ENCODE results near the gene RBFOX2.
"Not testable (repeated sequence)": the region's sequence is repeated elsewhere in the genome, so short reads cannot be mapped to it uniquely, and the experiment has no call there.

The RBFOX2 gene

GRCh38 chr22:35736166-35736565 lies 292.5 kb downstream of the RBFOX2 start:
- DNase-seq (ENCODE audit: low spot score) = no peak

DNA sequence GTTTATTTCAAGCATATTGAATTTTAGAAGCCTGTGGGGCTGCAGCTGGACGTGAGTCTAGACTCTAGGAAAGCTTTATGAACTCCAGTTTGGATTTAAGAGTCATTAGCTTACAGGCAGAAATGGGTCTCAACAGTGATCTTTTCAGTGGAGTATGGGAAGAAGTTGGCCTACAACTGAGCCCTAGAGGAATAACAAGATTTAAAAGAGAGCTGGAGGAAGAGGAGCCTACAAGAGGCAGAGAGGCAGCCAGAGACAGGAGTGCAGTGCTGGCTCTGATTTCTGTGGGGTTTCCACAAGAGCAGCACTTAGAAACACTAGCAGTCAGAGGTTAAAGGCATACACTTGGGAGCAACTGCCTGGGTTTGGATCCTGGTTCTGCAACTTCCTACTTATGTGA lies 293.1 kb downstream of the RBFOX2 start:
- no peak for DNase-seq (ENCODE audit: low spot score)

DNA sequence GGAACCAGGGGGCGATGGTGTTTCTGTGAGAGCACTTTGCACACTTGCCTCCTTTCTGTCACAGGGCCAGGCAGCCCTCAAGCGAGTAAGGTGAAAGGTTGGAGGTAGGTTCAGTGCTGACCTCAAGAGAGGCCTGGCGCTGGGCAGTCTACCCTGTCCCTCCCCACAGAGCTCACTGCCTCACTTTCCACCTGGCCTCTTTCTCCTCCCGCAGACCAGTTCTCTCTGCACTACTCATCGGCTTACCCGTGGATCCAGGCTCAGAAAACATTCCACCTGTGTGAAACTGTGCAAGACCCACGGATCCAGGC lies 294.2 kb downstream of the RBFOX2 start:
- no peak for DNase-seq (ENCODE audit: low spot score)

GRCh38 chr22:35733791-35734516 lies 294.7 kb downstream of the RBFOX2 start:
- no peak for DNase-seq (ENCODE audit: low spot score)

DNA sequence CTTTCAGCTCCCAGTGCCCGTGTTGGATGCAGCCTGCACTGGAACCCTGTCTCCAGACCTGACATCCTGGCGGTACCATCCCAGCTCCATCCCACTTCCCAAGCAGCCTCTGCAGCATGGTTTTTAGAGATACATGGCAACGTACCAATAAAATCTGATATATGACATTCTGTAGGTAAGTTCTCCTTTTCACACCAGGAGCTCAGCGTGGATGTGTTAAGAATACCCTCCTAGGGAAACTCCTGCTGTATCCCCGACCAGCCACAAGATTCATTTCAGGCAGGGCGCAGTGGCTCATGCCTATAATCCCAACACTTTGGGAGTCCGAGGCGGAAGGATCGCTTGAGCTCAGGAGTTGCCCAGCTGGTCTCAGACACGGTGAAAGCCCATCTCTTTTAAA lies 295.6 kb downstream of the RBFOX2 start:
- no peak for DNase-seq (ENCODE audit: low spot score)

GRCh38 chr22:35732116-35732515 lies 296.5 kb downstream of the RBFOX2 start:
- DNase-seq (ENCODE audit: low spot score) = no peak

- DNase-seq (ENCODE audit: low spot score) = no peak
These were observed 297.3 kb downstream of the RBFOX2 start for GRCh38 chr22:35731321-35731720.

DNA sequence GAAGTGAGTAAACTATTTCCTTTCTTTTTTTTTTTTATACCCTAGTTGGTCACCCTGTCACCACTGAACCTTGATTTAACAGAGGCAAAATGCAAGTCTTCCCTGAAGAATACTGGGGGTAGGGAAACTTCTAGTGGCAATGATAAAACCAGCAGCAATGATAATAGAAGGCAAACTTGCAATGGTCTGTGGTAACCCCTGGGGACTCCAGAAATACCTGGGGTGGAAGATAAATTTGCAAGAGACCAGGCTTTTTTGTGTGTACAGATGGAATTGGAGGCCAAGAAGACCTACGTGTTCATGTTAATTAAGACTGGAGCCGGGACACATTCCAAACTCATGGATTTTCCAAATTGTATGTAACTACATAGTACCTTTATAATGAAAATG lies 299.3 kb downstream of the RBFOX2 start:
- no peak for DNase-seq (ENCODE audit: low spot score)

GRCh38 chr22:35728639-35729308 lies 299.9 kb downstream of the RBFOX2 start:
- no peak for DNase-seq (ENCODE audit: low spot score)

DNA sequence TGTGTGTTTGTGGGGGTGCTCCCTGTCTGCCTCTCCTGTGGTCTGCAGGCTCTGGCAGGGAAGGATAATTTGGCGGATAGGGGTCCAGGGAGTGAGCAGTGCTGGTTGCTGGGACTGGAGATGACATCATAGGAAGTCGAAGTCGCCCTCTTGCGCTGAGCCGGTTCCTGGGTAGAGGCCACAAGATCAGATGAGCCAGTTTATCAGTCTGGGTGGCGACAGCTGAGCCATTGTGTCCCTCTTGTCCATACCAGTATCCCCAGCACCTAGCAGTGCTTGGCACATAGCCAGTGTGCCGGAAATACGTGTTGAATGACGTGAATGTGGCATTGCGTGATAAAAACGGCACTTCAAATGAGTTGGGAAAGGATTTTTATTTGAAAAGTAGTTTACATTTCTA lies 301.2 kb downstream of the RBFOX2 start:
- no peak for DNase-seq (ENCODE audit: low spot score)

- no peak for DNase-seq (ENCODE audit: low spot score)
These were observed 301.7 kb downstream of the RBFOX2 start for GRCh38 chr22:35726933-35727332.

- no peak for DNase-seq (ENCODE audit: low spot score)
These were observed 302.2 kb downstream of the RBFOX2 start for GRCh38 chr22:35726398-35726797.

DNA sequence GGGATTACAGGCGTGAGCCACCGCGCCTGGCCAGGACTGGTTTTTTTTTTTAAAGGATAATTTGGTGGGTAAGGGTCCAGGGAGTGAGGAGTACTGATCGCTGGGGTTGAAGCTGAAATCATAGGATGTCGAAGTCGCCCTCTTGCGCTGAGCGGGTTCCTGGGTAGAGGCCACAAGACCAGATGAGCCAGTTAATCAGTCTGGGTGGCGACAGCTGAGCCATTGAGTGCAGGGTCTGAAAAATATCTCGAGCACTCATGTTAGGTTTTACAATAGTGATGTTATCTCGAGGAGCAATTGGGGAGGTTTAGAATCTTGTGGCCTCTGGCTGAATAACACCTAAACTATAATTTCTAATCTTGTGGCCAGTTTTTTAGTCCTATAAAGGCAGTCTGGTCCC lies 303.1 kb downstream of the RBFOX2 start:
- DNase-seq (ENCODE audit: low spot score) = no peak

- DNase-seq (ENCODE audit: low spot score) = no peak
These were observed 306.7 kb downstream of the RBFOX2 start for GRCh38 chr22:35721960-35722359.

- no peak for DNase-seq (ENCODE audit: low spot score)
These were observed 309.3 kb downstream of the RBFOX2 start for GRCh38 chr22:35719212-35719875.

- DNase-seq (ENCODE audit: low spot score) = no peak
These were observed 311.1 kb downstream of the RBFOX2 start, which contains the start of gene APOL5 for GRCh38 chr22:35717572-35717971. Gene APOL5 (plus strand): TSS chr22:35717872. CDS start chr22:35717872, 0 bp downstream.

DNA sequence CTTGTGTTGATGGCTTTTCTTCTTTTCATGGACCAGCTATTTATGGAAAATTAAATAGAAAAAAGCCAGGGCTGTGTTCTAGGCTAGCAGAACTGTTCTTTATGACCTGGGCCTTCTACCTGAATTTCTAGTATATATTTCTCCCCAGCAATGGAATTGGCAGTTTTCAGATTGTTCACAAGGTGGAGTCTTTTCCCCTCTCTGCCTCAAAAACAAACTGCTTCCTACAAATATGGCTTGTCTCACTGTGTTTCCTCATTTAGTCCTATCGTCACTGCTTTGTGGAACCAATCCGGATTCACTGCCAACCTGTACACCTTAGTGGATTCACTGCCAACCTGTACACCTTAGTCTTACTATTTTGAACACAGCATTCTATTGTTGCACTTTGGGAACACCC lies 316.0 kb downstream of the RBFOX2 start:
- no peak for DNase-seq (ENCODE audit: low spot score)

DNA sequence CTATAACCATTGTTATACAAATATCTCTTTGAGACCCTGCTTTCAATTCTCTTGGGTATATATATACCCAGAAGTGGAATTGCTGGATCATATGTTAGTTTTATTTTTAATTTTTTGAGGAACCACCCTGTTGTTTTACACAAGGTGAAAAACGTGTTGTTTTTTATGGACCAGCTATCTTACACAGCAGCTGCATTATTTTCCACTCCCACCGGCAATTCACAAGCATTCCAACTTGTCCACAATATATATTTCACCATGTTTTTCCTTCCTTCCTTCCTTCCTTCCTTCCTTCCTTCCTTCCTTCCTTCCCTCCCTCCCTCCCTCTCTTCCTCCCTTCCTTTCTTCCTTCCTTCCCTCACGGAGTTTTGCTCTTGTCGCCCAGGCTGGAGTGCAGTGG lies 317.3 kb downstream of the RBFOX2 start:
- no peak for DNase-seq (ENCODE audit: low spot score)

DNA sequence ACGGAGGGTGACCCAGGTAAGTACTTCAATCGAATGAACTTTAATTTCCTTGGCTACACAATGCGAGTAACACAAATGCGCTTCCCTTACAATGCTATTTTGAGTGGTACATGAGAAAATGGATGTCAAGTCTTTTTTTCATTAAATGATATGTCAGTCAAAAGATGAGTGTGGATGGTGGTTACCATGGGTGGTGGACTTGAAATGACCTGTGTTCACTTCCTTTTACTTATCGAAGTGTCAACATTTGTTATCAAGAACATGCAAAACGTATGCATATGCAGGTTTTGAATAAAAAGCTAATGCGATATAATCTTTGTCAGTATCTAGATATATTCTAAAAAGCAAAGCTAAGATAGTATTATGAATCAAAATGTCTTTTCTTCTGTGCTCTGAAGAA lies 319.7 kb downstream of the RBFOX2 start:
- no peak for DNase-seq (ENCODE audit: low spot score)

GRCh38 chr22:35708453-35708852 lies 320.2 kb downstream of the RBFOX2 start:
- DNase-seq (ENCODE audit: low spot score) = no peak

- DNase-seq (ENCODE audit: low spot score) = no peak
These were observed 323.5 kb downstream of the RBFOX2 start for GRCh38 chr22:35705141-35705540.

DNA sequence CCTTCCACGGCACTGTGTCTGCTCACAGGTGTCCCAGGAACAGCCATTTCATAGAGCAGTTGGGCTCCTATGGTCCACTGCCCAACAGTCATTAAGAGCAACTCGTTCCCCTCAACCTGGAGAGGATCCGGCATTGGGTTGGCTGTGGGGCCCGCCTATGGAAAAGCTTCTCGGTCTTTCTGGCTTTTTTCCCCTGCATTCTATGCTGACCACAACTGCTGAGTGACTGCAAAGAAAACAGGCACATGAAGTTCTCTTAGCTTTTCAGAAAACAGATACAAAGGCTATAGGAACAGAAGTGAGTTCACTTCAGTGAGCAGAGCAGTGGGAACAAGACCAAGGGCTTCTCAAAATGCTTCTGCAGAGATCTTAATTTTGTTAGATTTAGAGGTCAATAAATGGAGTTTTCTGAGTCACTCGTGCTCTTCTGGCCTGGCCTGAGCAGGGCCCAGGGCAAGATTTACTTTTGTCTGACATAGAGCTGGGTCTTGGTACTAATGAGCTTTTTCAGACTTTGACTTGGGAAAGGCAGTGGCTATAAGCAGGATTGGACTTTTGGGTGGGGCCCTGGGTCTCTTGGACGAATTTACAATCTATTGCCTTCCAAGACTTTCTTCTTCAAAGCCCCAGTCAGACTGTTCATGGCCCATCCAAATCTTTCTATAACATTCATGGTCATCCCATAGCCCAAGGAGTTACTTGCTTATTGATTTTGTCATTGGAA lies 324.6 kb downstream of the RBFOX2 start:
- DNase-seq (ENCODE audit: low spot score) = no peak

DNA sequence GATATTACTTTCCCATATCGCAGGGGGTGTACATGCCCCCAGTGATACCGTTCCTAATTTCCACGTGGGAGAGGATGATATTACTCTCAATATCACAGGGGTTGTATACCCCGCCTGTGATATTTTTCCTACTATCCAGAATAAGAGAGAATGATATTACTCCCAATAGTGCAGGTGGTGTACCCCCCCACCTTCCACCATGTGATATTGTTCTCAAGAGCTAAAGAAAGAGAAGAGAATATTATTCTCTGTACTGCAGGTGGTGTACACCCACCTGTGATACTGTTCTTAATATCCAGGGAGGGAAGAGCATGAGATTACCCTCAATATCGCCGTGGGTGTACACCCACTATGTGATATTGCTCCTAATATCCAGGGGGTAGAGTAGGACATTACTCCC lies 328.8 kb downstream of the RBFOX2 start:
- not testable (repeated sequence) for DNase-seq (ENCODE audit: low spot score)
